H1 (cell line): ENCODE results near the gene DHDDS. TPM values are rescaled to one million over a fixed set of nuclear protein-coding genes. Genes with fewer than 3 reads are reported as not detected.
A peak's percentile ranks its signal among the peaks of the same experiment; 100 is the strongest.

Experiments used
- CTCF ChIA-PET: fragments of 300-600 bp; sonication (Branson Sonifier 250); formaldehyde crosslinking; loops from one replicate; lab custom pipeline; 2021; ENCODE audit not compliant: partially characterized antibody; lab: Charles Lee
- POLR2A ChIA-PET: fragments of 300-600 bp; sonication (Branson Sonifier 250); formaldehyde crosslinking; loops from one replicate; lab custom pipeline; 2021; ENCODE audit warnings: inconsistent platforms; ENCODE audit not compliant: partially characterized antibody; lab: Charles Lee
- DNase-seq, 2 experiments: peaks; one replicate each; pipeline versions ENCODE4 v3.0.0 to v3.0.0-alpha.2; 2010 to 2022; ENCODE audit warnings: low spot score in 2 of 2, low read depth in 1 of 2, mixed read lengths in 1 of 2
- FAIRE-seq: peaks from 2 replicates; lab custom pipeline; 2011; peaks lifted over from hg19 to GRCh38; lab: Jason Lieb, UNC
- H2AFZ ChIP-seq: 2 replicates; pipeline ENCODE4 v1.8.1; 2012; ENCODE audit warnings: low read length, inconsistent platforms
- H2AK5ac ChIP-seq: 2 replicates; pipeline ENCODE4 v1.6.1; 2013; ENCODE audit warnings: low read depth, low read length
- H2BK120ac ChIP-seq: replicated peaks from 2 replicates; pipeline ENCODE3; 2013; ENCODE audit warnings: low read depth, low read length, inconsistent platforms
- H2BK12ac ChIP-seq: 2 replicates; pipeline ENCODE4 v1.6.1; 2013; ENCODE audit warnings: low read depth, low read length
- H2BK15ac ChIP-seq: 2 replicates; pipeline ENCODE4 v1.6.1; 2013; ENCODE audit warnings: low read length
- H2BK20ac ChIP-seq: 2 replicates; pipeline ENCODE4 v1.6.1; 2013; ENCODE audit warnings: low read length
- H2BK5ac ChIP-seq: 2 replicates; pipeline ENCODE4 v1.6.1; 2013; ENCODE audit warnings: low read depth, low read length
- H3K14ac ChIP-seq: 2 replicates; pipeline ENCODE4 v1.6.1; 2013; ENCODE audit warnings: inconsistent platforms; ENCODE audit not compliant: insufficient read length
- H3K18ac ChIP-seq: 2 replicates; pipeline ENCODE4 v1.6.1; 2013; ENCODE audit warnings: low read length; ENCODE audit errors: extremely low read depth
- H3K23ac ChIP-seq: 2 replicates; pipeline ENCODE4 v1.6.1; 2013; ENCODE audit warnings: inconsistent platforms; ENCODE audit not compliant: insufficient read length
- H3K23me2 ChIP-seq: 2 replicates; pipeline ENCODE4 v1.6.1; 2013; ENCODE audit warnings: low read depth, low read length
- H3K27ac ChIP-seq: 2 replicates; pipeline ENCODE4 v1.6.1; 2011; ENCODE audit warnings: low read depth, low read length, inconsistent platforms
- H3K27me3 ChIP-seq, 4 experiments: replicated peaks in 1 of 4; 1 replicate in 1 of 4; 2 replicates in 3 of 4; pipeline versions ENCODE4 v1.6.1 to v1.8.1; 2011 to 2013; ENCODE audit warnings: low read length in 3 of 4, mild to moderate bottlenecking in 3 of 4, inconsistent platforms in 2 of 4, mixed read lengths in 2 of 4, moderate library complexity in 1 of 4; ENCODE audit not compliant: control insufficient read depth in 3 of 4, insufficient read depth in 3 of 4; ENCODE audit errors: extremely low read depth in 1 of 4
- H3K36me3 ChIP-seq, 4 experiments: 2 replicates each; pipeline versions ENCODE4 v1.6.1 to v1.8.1; 2011 to 2013; ENCODE audit warnings: mild to moderate bottlenecking in 4 of 4, low read length in 3 of 4, moderate library complexity in 2 of 4, control low read depth in 1 of 4, inconsistent platforms in 1 of 4; ENCODE audit not compliant: insufficient read depth in 4 of 4, control insufficient read depth in 2 of 4
- H3K4ac ChIP-seq: replicated peaks from 2 replicates; pipeline ENCODE3; 2013; ENCODE audit warnings: low read length, low read depth, mixed read lengths, inconsistent platforms; ENCODE audit not compliant: insufficient read length
- H3K4me1 ChIP-seq, 4 experiments: replicated peaks in 1 of 4; 1 replicate in 1 of 4; 2 replicates in 3 of 4; pipeline versions ENCODE4 v1.6.1 to v1.8.1; 2011 to 2013; ENCODE audit warnings: low read length in 3 of 4, inconsistent platforms in 2 of 4, mixed read lengths in 1 of 4; ENCODE audit not compliant: insufficient read depth in 4 of 4, control insufficient read depth in 3 of 4
- H3K4me2 ChIP-seq, 2 experiments: 2 replicates each; pipeline versions ENCODE4 v1.6.1 to v1.8.1; 2011 to 2013; ENCODE audit warnings: low read depth in 2 of 2, low read length in 2 of 2, control low read depth in 1 of 2, inconsistent platforms in 1 of 2, mild to moderate bottlenecking in 1 of 2; ENCODE audit not compliant: insufficient read depth in 1 of 2
- H3K4me3 ChIP-seq, 4 experiments: fragments of 200-600, 300-600 bp in 1 of 4; sonication (generic), shearing (Covaris generic), sonication (Bioruptor Twin) in 1 of 4; 2 replicates each; pipeline versions ENCODE4 v1.5.1 to v1.8.1; 2011 to 2016; ENCODE audit warnings: low read length in 4 of 4, low read depth in 3 of 4, control low read depth in 2 of 4, inconsistent platforms in 2 of 4, mild to moderate bottlenecking in 2 of 4, mixed read lengths in 1 of 4, moderate library complexity in 1 of 4; ENCODE audit not compliant: insufficient read depth in 2 of 4; ENCODE audit errors: extremely low read depth in 1 of 4
- H3K56ac ChIP-seq: replicated peaks from 2 replicates; pipeline ENCODE3; 2013; ENCODE audit warnings: low read depth, mild to moderate bottlenecking, mixed read lengths, low read length, inconsistent platforms; ENCODE audit not compliant: insufficient read length
- H3K79me1 ChIP-seq: 2 replicates; pipeline ENCODE4 v1.6.1; 2013; ENCODE audit warnings: low read depth, low read length, control low read depth
- H3K79me2 ChIP-seq, 2 experiments: 2 replicates each; pipeline versions ENCODE4 v1.6.1 to v1.8.1; 2012 to 2013; ENCODE audit warnings: low read length in 2 of 2, mild to moderate bottlenecking in 2 of 2, inconsistent platforms in 1 of 2; ENCODE audit not compliant: insufficient read depth in 2 of 2, control insufficient read depth in 1 of 2
- H3K9ac ChIP-seq, 4 experiments: replicated peaks in 1 of 4; 1 replicate in 1 of 4; 2 replicates in 3 of 4; pipeline versions ENCODE4 v1.6.1 to v1.8.1; 2011 to 2013; ENCODE audit warnings: low read depth in 3 of 4, low read length in 3 of 4, control low read depth in 2 of 4, mild to moderate bottlenecking in 2 of 4, moderate library complexity in 2 of 4, inconsistent platforms in 1 of 4; ENCODE audit errors: extremely low read depth in 1 of 4
- H3K9me3 ChIP-seq, 2 experiments: 2 replicates each; pipeline versions ENCODE4 v1.6.1 to v1.8.1; 2012 to 2013; ENCODE audit warnings: mild to moderate bottlenecking in 2 of 2, moderate library complexity in 2 of 2, control low read depth in 1 of 2, inconsistent platforms in 1 of 2, low read depth in 1 of 2, low read length in 1 of 2, mixed read lengths in 1 of 2; ENCODE audit not compliant: insufficient read depth in 2 of 2
- H4K20me1 ChIP-seq, 2 experiments: replicated peaks in 1 of 2; 2 replicates each; pipeline versions ENCODE3 to v1.8.1; 2011 to 2013; ENCODE audit warnings: inconsistent platforms in 2 of 2, low read length in 2 of 2, mild to moderate bottlenecking in 1 of 2; ENCODE audit not compliant: insufficient read depth in 2 of 2, control insufficient read depth in 1 of 2
- H4K5ac ChIP-seq: 2 replicates; pipeline ENCODE4 v1.6.1; 2013; ENCODE audit warnings: low read length, low read depth, mixed read lengths, inconsistent platforms; ENCODE audit not compliant: insufficient read length
- H4K8ac ChIP-seq: 2 replicates; pipeline ENCODE4 v1.8.0; 2013; ENCODE audit warnings: mild to moderate bottlenecking, moderate library complexity, low read length, inconsistent platforms; ENCODE audit not compliant: insufficient read depth; ENCODE audit errors: extremely low read depth
- H4K91ac ChIP-seq: replicated peaks from 2 replicates; pipeline ENCODE3; 2013; ENCODE audit warnings: low read length, mixed read lengths, inconsistent platforms; ENCODE audit not compliant: insufficient read length
- CREB1 ChIP-seq: IDR thresholded peaks from 2 replicates; pipeline ENCODE4 v1.6.1; 2012; ENCODE audit warnings: inconsistent platforms
- E2F6 ChIP-seq: IDR thresholded peaks from 2 replicates; pipeline ENCODE4 v1.6.1; 2012; ENCODE audit warnings: inconsistent platforms
- JUN ChIP-seq: IDR thresholded peaks from 2 replicates; pipeline ENCODE4 v1.6.1; 2011; ENCODE audit warnings: low read depth, mild to moderate bottlenecking, improper control_type of control experiment, low read length
- NANOG ChIP-seq: IDR thresholded peaks from 2 replicates; pipeline ENCODE4 v1.6.1; 2011; ENCODE audit warnings: low read length, low read depth, mild to moderate bottlenecking, inconsistent platforms; ENCODE audit not compliant: insufficient read depth, poor library complexity, severe bottlenecking
- POLR2A ChIP-seq, 2 experiments: IDR thresholded peaks; 1 replicate in 1 of 2; 2 replicates in 1 of 2; pipeline ENCODE4 v1.6.1; 2011; ENCODE audit warnings: low read depth in 2 of 2, low read length in 2 of 2, mild to moderate bottlenecking in 2 of 2; ENCODE audit errors: control extremely low read depth in 1 of 2
- SP4 ChIP-seq: IDR thresholded peaks from 2 replicates; pipeline ENCODE4 v1.6.1; 2012; ENCODE audit warnings: low read length, inconsistent platforms
- ZNF274 ChIP-seq: IDR thresholded peaks from 2 replicates; pipeline ENCODE4 v1.7.0; 2012; ENCODE audit warnings: low read length, borderline replicate concordance; ENCODE audit errors: extremely low read depth
- WGBS, 2 experiments: shearing (Covaris generic) in 1 of 2; methylation state at CpG; one replicate each; pipeline versions ENCODE4 v1.1.6 to v1.1.7; 2013 to 2015; ENCODE audit warnings: low lambda C conversion rate in 2 of 2, mixed read lengths in 2 of 2, inconsistent platforms in 1 of 2, low coverage in 1 of 2, missing lambda C conversion rate in 1 of 2; ENCODE audit not compliant: insufficient replicate concordance in 2 of 2, insufficient coverage in 1 of 2, insufficient read length in 1 of 2; ENCODE audit errors: extremely low coverage in 1 of 2, missing lambda C conversion rate in 1 of 2; 5-methylcytosine and 5-hydroxymethylcytosine counted together
- polyA plus RNA-seq, 7 experiments: library from polyadenylated mRNA; depleted of rRNA in 3 of 7; stranded (reverse) in 5 of 7; unstranded in 2 of 7; fragments of >200 nt in 5 of 7; fragments of 200-250 nt in 2 of 7; gene quantifications; 1 replicate in 5 of 7; 2 replicates in 1 of 7; 4 replicates in 1 of 7; pipeline versions ENCODE4 v1.2.1 to v1.2.3, GENCODE V29; 2011 to 2013; ENCODE audit warnings: missing spikeins in 2 of 7, mixed read lengths in 2 of 7
- total RNA-seq: library from RNA; stranded (reverse); fragmentation: NEBNext Ultra II Directional; extraction: Animal tissue kit (Norgen Biotek cat#: 25700); gene quantifications from 2 replicates; pipeline ENCODE4 v1.2.1, GENCODE V29; 2021

DHDDS gene
- total and polyA plus RNA-seq, 2 of the 8 experiments (the other 6 are each of a cell fraction or from before 2014, with no cell fraction given) = 28.3 to 44.6 TPM

GRCh38 chr1:26469558-26469957 lies 37.4 kb downstream of the DHDDS start:
- Histone ChIP-seq H3K9me3 (no peaks in the 10 kb centered on the region), H3K23ac (no peak overlapping the region), H2BK20ac (no peak overlapping the region), H2BK5ac (no peak overlapping the region), H3K4me2 (no peak overlapping the region; a peak in 2 of 4 replicates), H2AK5ac (no peak overlapping the region), H3K14ac (no peak overlapping the region), H3K56ac (no peak overlapping the region), H4K91ac (no peak overlapping the region), H3K36me3 (peaks cover 24 to 53% (median 37%) of the 10 kb centered on the region in 4 experiments), H2BK15ac (no peak overlapping the region), H3K27me3 (peaks cover 0 to 4% (median 0%) of the 10 kb centered on the region in 4 experiments; a peak in 2 of 7 replicates), H3K4ac (no peak overlapping the region), H3K79me1 (no peaks in the 10 kb centered on the region; the same call in 1 of the 2 replicates), H3K79me2 (peaks cover 5 to 15% of the 10 kb centered on the region in 2 experiments; a peak in 3 of 4 replicates), H2AFZ (no peak overlapping the region), H2BK120ac (no peak overlapping the region), H3K18ac (no peak overlapping the region), H4K5ac (no peak overlapping the region), H3K9ac (no peak overlapping the region), H3K27ac (0 out of 2 replicates have a peak overlapping the region, but pooled peaks have one; percentile 23), H4K20me1 (peaks cover 6 to 11% of the 10 kb centered on the region in 2 experiments), H3K4me3 (no peak overlapping the region), H3K4me1 (peaks cover 8 to 13% (median 11%) of the 10 kb centered on the region in 4 experiments), H3K23me2 (peaks cover 11% of the 10 kb centered on the region), H2BK12ac (no peak overlapping the region), H4K8ac (no peak overlapping the region)
- TF ChIP-seq CREB1 = no peak
- TF ChIP-seq JUN = no peak
- no peak for TF ChIP-seq POLR2A (IDR thresholded peaks at IDR 0.05; ENCODE audit: control extremely low read depth in 1 of 2, low read depth in 2 of 2, low read length in 2 of 2)
- no peak for TF ChIP-seq SP4
- TF ChIP-seq ZNF274 = no peak
- no peak for TF ChIP-seq NANOG
- no peak for TF ChIP-seq E2F6
- POLR2A ChIA-PET = interaction anchor here (1.1 to 5.0 kb wide), 11 partner anchors 9 to 133 kb away, joined by 3 to 73 read pairs (median 16); partner anchors contain the start of genes DHDDS, LIN28A and RPS6KA1
- CTCF ChIA-PET = interaction anchor here (0.6 to 4.3 kb wide), 17 partner anchors 16 to 460 kb away, joined by 3 to 16 read pairs (median 3); partner anchors contain the start of genes DHDDS and RPS6KA1
- FAIRE-seq (no peak), DNase-seq (no peak)
- WGBS, 2 experiments = 93% methylated on average over 5 of the region's 5 CpGs; no CpG with 5 or more reads in 1 of the 2 experiments
